ENCODE measurements around the gene CLN5.

The CLN5 gene

DNA sequence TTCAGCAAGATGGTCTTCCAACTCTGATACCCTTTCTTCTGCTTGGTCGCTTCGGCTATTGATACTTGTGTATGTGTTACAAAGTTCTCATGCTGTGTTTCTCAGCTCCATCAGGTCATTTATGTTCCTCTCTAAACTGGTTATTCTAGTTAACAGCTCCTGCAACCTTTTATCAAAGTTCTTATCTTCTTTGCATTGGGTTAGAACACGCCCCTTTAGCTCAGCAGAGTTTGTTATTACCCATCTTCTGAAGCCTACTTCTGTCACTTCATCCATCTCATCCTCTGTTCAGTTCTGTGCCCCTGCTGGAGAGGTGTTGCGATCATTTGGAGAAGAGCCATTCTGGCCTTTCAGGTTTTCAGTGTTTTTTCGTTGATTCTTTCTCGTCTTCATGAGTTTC is 24.9 kb upstream of the CLN5 start:
- DNase-seq (ENCODE audit: low read depth) = no peak
- TF ChIP-seq, protein P1, sequence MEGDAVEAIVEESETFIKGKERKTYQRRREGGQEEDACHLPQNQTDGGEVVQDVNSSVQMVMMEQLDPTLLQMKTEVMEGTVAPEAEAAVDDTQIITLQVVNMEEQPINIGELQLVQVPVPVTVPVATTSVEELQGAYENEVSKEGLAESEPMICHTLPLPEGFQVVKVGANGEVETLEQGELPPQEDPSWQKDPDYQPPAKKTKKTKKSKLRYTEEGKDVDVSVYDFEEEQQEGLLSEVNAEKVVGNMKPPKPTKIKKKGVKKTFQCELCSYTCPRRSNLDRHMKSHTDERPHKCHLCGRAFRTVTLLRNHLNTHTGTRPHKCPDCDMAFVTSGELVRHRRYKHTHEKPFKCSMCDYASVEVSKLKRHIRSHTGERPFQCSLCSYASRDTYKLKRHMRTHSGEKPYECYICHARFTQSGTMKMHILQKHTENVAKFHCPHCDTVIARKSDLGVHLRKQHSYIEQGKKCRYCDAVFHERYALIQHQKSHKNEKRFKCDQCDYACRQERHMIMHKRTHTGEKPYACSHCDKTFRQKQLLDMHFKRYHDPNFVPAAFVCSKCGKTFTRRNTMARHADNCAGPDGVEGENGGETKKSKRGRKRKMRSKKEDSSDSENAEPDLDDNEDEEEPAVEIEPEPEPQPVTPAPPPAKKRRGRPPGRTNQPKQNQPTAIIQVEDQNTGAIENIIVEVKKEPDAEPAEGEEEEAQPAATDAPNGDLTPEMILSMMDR (conservative IDR thresholded peaks at IDR 0.05; ENCODE audit: control insufficient read depth, insufficient read depth, low read depth, low read length) = no peak
- H3K4me3 ChIP-seq (ENCODE audit: control insufficient read depth, low read depth, low read length) = no peak overlapping the region

DNA sequence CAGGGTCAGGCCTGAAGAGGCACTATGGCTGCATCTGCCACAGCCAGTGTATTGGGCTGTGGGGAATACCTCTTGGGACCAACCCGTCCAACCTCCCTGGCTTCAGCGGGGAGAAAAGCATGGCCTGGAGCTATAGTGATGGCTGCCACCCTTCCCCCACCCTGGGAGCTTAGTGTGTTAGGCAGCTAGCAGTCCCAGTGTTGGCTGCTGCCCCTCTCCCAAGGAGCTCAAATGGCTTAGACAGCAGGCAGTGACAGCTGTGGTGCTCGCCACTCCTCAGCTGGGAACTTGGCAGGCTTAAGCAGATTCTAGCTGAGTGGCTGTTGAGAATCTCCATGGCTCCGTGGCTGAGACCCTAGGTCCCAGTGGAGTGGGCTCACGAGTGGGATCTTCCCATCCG is 23.8 kb upstream of the CLN5 start:
- TF ChIP-seq, protein P1 (conservative IDR thresholded peaks at IDR 0.05; ENCODE audit: control insufficient read depth, insufficient read depth, low read depth, low read length) = no peak
- no peak overlapping the region for H3K4me3 ChIP-seq (ENCODE audit: control insufficient read depth, low read depth, low read length)
- DNase-seq (ENCODE audit: low read depth) = no peak

DNA sequence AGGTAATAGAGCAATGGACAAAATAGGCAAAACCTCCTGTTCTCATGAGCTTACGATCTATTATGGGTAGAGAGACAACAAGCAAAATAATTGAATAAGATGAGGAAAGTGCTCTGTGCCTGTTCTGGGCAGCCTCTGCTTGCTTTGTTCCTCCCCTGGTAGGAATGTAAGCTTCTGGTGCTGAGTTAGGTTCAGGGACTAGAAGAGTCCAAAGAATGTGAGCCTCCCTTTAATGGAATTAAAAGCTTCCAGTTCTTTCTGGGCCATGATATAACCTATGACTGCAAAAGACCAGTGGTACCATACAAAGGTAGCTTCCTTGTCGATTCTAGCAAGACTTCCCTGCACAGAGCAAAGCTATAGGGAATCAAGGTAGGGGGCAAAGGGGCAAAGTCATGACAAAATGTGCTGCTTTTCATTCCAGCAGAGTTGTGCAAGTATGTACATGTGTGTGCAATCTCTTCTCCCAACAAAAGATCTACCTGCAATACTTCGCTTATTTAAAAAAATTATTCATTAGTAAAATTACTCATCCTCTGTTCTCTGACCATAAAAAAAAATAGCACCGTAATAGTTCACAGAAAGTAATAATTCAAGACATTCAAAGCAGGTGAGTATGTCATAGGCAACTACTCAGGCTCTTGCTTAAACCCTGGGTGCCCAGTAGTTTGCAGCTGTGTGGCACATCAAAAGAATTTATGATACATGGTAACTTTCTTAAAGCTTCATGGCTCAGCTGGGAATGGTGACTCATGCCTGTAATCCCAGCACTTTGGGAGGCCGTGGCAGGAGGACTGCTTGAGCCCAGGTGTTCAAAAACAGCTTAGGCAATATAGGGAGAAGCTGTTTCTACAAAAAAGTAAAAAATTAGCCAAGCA is 22.2 kb upstream of the CLN5 start:
- TF ChIP-seq, protein P1 (conservative IDR thresholded peaks at IDR 0.05; ENCODE audit: control insufficient read depth, insufficient read depth, low read depth, low read length) = no peak
- DNase-seq (ENCODE audit: low read depth) = peak; percentile 28
- H3K4me3 ChIP-seq (ENCODE audit: control insufficient read depth, low read depth, low read length) = no peak overlapping the region

- TF ChIP-seq, protein P1 (conservative IDR thresholded peaks at IDR 0.05; ENCODE audit: control insufficient read depth, insufficient read depth, low read depth, low read length) = no peak
- H3K4me3 ChIP-seq (ENCODE audit: control insufficient read depth, low read depth, low read length) = no peak overlapping the region
- no peak for DNase-seq (ENCODE audit: low read depth)
Measured at GRCh38 chr13:76971215-76971614, 20.7 kb upstream of the CLN5 start.

GRCh38 chr13:76971851-76972829 is 19.7 kb upstream of the CLN5 start:
- TF ChIP-seq, protein P1 (conservative IDR thresholded peaks at IDR 0.05; ENCODE audit: control insufficient read depth, insufficient read depth, low read depth, low read length) = no peak
- H3K4me3 ChIP-seq (ENCODE audit: control insufficient read depth, low read depth, low read length) = no peak overlapping the region
- DNase-seq (ENCODE audit: low read depth) = no peak

DNA sequence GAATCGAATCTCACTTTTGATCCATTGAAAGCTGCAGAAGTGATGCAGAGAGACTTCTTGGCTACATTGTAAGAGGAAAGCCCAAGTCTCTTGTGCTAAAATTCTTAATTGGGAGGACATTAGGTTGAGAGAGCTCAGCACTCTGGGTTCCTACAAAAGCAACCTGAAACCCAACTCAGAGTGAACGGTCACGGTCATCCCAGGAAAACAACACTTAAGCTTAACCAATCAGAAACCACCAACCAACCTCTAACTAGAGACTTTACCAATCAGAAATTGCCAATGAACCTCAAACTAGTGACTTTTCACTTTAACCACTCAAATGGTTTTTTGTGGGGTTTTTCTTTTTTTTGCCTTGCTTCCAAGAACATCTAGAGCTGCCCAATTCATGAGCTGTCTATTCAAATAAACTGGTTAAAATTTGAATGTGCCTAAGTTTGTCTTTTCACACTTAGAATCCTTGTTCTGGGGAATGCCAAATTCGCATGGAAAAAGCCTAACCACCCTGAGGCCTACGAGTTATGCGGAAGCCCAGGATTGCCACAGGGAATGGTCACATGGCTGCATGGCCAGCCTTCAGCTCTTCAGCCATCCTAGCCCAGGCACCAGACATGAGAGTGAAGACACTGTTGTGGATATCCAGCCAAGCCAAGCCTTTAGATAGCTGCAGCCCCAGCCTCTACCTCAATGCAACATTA is 17.8 kb upstream of the CLN5 start:
- TF ChIP-seq, protein P1 (conservative IDR thresholded peaks at IDR 0.05; ENCODE audit: control insufficient read depth, insufficient read depth, low read depth, low read length) = no peak

More for the DNA sequence above, 17.8 kb upstream of the CLN5 start:
- H3K4me3 ChIP-seq (ENCODE audit: control insufficient read depth, low read depth, low read length) = no peak overlapping the region
- no peak for DNase-seq (ENCODE audit: low read depth)
